ENCODE measurements around the gene SEMA3E. TPM values are rescaled to one million over a fixed set of nuclear protein-coding genes. Genes with fewer than 3 reads are reported as not detected.

SEMA3E gene
- total RNA-seq, 3 donors from 2014 or later (not counting 1 experiment from before 2014, with no cell fraction given), result not detected

DNA sequence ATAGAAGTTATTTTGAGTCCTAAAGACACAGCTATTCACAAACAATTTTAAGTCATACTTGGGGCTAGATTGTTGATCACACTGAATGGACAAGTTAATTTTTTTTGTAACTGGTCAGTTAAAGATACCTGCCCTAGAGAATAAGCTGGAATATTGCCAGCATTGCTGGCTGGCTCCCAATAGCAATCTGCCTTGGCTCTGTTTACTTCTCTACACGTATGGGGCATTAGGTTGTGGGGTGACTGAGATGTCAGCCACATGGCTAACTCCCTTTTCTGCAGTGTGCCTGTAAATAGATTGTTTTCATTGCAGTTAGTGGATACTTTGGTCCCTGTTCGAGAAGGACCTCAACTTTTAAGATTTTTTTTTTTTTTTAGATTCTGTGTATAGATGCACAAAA is 128.2 kb downstream of the SEMA3E start:
- 32% methylated on average over 2 of the region's 2 CpGs for WGBS (ENCODE audit: insufficient coverage)
- Mint-ChIP-seq H3K9me3 (peaks cover 14 to 15% of the 10 kb centered on the region in 2 donors), H3K4me3 (no peak overlapping the region), H3K4me1 (no peaks in the 10 kb centered on the region), H3K27me3 (ENCODE audit: low read depth in 2 of 2) (no peaks in the 10 kb centered on the region), H3K27ac (no peak overlapping the region), H3K36me3 (no peaks in the 10 kb centered on the region)
- TF ChIP-seq, protein P1, sequence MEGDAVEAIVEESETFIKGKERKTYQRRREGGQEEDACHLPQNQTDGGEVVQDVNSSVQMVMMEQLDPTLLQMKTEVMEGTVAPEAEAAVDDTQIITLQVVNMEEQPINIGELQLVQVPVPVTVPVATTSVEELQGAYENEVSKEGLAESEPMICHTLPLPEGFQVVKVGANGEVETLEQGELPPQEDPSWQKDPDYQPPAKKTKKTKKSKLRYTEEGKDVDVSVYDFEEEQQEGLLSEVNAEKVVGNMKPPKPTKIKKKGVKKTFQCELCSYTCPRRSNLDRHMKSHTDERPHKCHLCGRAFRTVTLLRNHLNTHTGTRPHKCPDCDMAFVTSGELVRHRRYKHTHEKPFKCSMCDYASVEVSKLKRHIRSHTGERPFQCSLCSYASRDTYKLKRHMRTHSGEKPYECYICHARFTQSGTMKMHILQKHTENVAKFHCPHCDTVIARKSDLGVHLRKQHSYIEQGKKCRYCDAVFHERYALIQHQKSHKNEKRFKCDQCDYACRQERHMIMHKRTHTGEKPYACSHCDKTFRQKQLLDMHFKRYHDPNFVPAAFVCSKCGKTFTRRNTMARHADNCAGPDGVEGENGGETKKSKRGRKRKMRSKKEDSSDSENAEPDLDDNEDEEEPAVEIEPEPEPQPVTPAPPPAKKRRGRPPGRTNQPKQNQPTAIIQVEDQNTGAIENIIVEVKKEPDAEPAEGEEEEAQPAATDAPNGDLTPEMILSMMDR (IDR thresholded peaks at IDR 0.05), result no peak
- no peak overlapping the region for H3K4me3 ChIP-seq (ENCODE audit: low read length)
- H3K27me3 ChIP-seq (ENCODE audit: control insufficient read depth, insufficient read depth, low read length), result no peaks in the 10 kb centered on the region
- intact Hi-C loops (cut with micrococcal nuclease), result no loop called here
- H3K4me1 ChIP-seq (ENCODE audit: control insufficient read depth, insufficient read depth, low read length), result no peaks in the 10 kb centered on the region
- DNase-seq (no peak), ATAC-seq (no peak)
- H3K27ac ChIP-seq (ENCODE audit: low read length), result no peak overlapping the region
- no peaks in the 10 kb centered on the region for H3K9me3 ChIP-seq (ENCODE audit: control insufficient read depth, insufficient read depth, low read length)
- H3K36me3 ChIP-seq (ENCODE audit: control insufficient read depth, insufficient read depth, low read length), result no peaks in the 10 kb centered on the region

DNA sequence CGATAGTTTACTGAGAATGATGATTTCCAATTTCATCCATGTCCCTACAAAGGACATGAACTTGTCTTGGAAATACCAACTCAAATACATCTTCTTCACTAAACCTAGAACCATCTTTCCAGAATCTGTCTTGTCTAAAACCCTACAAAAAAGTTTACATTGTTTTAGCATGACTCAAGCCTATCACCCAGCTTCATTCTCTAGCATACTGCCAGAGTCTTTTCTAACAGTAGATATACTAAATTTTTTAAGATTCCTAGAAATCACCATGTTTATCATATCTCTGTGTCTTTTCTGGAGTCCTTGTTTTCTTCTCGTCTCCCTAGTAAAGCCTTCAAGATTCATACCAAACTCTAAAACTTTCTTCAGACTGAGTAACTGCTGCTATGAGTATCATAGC is 129.7 kb downstream of the SEMA3E start:
- Histone ChIP-seq H3K4me3 (ENCODE audit: low read length) (no peak overlapping the region), H3K36me3 (ENCODE audit: control insufficient read depth, insufficient read depth, low read length) (no peaks in the 10 kb centered on the region), H3K9me3 (ENCODE audit: control insufficient read depth, insufficient read depth, low read length) (no peaks in the 10 kb centered on the region), H3K27ac (ENCODE audit: low read length) (no peak overlapping the region), H3K27me3 (ENCODE audit: control insufficient read depth, insufficient read depth, low read length) (no peaks in the 10 kb centered on the region), H3K4me1 (ENCODE audit: control insufficient read depth, insufficient read depth, low read length) (no peaks in the 10 kb centered on the region)
- no peaks in the 10 kb centered on the region for H3K36me3 Mint-ChIP-seq
- intact Hi-C loops (cut with micrococcal nuclease), result no loop called here
- ATAC-seq, result no peak
- no peaks in the 10 kb centered on the region for H3K27me3 Mint-ChIP-seq (ENCODE audit: low read depth in 2 of 2)
- H3K9me3 Mint-ChIP-seq, result peaks cover 10 to 11% of the 10 kb centered on the region in 2 donors
- H3K4me1 Mint-ChIP-seq, result no peaks in the 10 kb centered on the region
- H3K4me3 Mint-ChIP-seq, result no peak overlapping the region
- no peak overlapping the region for H3K27ac Mint-ChIP-seq
- no peak for DNase-seq
- TF ChIP-seq, protein P1 (IDR thresholded peaks at IDR 0.05), result no peak
- WGBS (ENCODE audit: insufficient coverage), result 79% methylated on average over 1 of the region's 2 CpGs

DNA sequence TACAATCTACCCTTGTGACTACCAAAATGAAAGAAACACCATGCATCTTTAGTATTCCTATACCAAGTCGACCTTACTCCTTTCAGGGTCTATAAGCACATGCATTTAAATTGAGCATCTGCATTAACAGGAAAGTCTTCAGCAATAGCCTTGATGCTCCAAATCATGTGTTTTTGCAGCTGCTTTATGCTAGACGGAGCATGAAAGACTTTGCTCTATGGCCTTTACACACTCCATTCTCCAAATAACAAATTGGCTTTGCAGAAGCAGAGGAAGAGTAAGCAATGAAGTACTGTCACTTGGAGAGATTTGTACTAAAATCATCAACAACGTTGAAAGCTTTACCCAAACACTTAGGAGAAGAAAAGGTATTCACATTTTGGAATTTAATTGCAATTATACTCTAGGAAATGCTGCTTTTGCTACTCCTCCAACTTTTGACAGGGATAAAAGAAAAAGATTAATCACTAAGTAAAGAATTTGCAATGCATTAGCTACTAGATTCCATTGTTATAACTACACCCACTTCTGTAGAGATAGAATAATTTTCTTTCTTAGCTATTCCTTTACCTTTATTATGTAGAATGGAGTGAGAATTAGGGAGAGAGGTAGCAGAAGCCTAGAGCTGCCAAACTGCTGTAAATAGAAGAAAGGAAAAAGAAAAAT is 131.8 kb downstream of the SEMA3E start:
- no peaks in the 10 kb centered on the region for H3K27me3 ChIP-seq (ENCODE audit: control insufficient read depth, insufficient read depth, low read length)
- H3K4me1 ChIP-seq (ENCODE audit: control insufficient read depth, insufficient read depth, low read length), result no peaks in the 10 kb centered on the region
- H3K27ac ChIP-seq (ENCODE audit: low read length), result no peak overlapping the region
- ATAC-seq (no peak), DNase-seq (no peak)
- Mint-ChIP-seq H3K4me3 (no peak overlapping the region), H3K27ac (no peak overlapping the region), H3K9me3 (peaks cover 6% of the 10 kb centered on the region in 2 donors), H3K27me3 (ENCODE audit: low read depth in 2 of 2) (no peaks in the 10 kb centered on the region), H3K36me3 (no peaks in the 10 kb centered on the region), H3K4me1 (no peaks in the 10 kb centered on the region)
- no peaks in the 10 kb centered on the region for H3K36me3 ChIP-seq (ENCODE audit: control insufficient read depth, insufficient read depth, low read length)
- no peaks in the 10 kb centered on the region for H3K9me3 ChIP-seq (ENCODE audit: control insufficient read depth, insufficient read depth, low read length)
- intact Hi-C loops (cut with micrococcal nuclease), result no loop called here
- no peak overlapping the region for H3K4me3 ChIP-seq (ENCODE audit: low read length)
- WGBS (ENCODE audit: insufficient coverage), result 86% methylated on average over 2 of the region's 3 CpGs
- TF ChIP-seq, protein P1 (IDR thresholded peaks at IDR 0.05), result no peak

DNA sequence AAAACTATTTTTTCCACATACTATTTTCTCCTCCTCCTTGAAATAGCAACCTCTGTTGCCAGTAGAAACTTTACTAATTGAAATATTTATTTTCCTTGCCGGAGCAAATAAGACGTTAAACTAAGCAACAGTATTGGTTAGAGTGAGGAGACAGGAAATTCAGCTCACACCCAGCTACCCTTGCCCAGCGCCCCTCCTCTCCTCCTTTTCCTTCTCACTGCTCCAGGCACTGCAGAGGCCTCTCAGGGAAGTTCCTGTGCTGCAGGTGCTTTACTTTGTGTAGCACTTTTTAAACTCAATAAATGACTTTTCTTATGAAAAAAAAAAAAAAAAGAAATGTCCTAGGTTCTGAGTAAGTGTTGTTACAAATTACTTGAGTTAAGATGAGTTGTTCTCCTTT is 134.0 kb downstream of the SEMA3E start:
- 8% methylated on average over 1 of the region's 3 CpGs for WGBS (ENCODE audit: insufficient coverage)
- no peak for ATAC-seq
- no peak overlapping the region for H3K4me3 Mint-ChIP-seq
- TF ChIP-seq, protein P1 (IDR thresholded peaks at IDR 0.05), result no peak
- H3K9me3 Mint-ChIP-seq, result peaks cover 7 to 9% of the 10 kb centered on the region in 2 donors
- no peaks in the 10 kb centered on the region for H3K4me1 Mint-ChIP-seq
- no peaks in the 10 kb centered on the region for H3K36me3 Mint-ChIP-seq
- Histone ChIP-seq H3K27me3 (ENCODE audit: control insufficient read depth, insufficient read depth, low read length) (no peaks in the 10 kb centered on the region), H3K36me3 (ENCODE audit: control insufficient read depth, insufficient read depth, low read length) (no peaks in the 10 kb centered on the region), H3K9me3 (ENCODE audit: control insufficient read depth, insufficient read depth, low read length) (no peaks in the 10 kb centered on the region), H3K27ac (ENCODE audit: low read length) (no peak overlapping the region), H3K4me3 (ENCODE audit: low read length) (no peak overlapping the region), H3K4me1 (ENCODE audit: control insufficient read depth, insufficient read depth, low read length) (no peaks in the 10 kb centered on the region)
- H3K27ac Mint-ChIP-seq, result no peak overlapping the region
- H3K27me3 Mint-ChIP-seq (ENCODE audit: low read depth in 2 of 2), result no peaks in the 10 kb centered on the region
- DNase-seq, result no peak
- intact Hi-C loops (cut with micrococcal nuclease), result no loop called here

Measured in natural killer cell (primary cell).